T-cell (primary cell): Measurements from ENCODE around the gene SMAD6. TPM values are rescaled to one million over a fixed set of nuclear protein-coding genes. Genes with fewer than 3 reads are reported as not detected.

Source experiments
- ATAC-seq, 4 experiments: fragments of 200-7000 bp in 3 of 4; fragments of 150-1000 bp in 1 of 4; cut with Tn5 transposase; replicated peaks in 1 of 4; 1 replicate in 3 of 4; 2 replicates in 1 of 4; pipeline ENCODE4 v1.10.0; 2021; ENCODE audit warnings: moderate library complexity in 3 of 4, mild to moderate bottlenecking in 2 of 4, moderate number of reproducible peaks in 1 of 4
- CTCF ChIA-PET, 2 donors: fragments of 300-600 bp; sonication (Branson Sonifier 250); formaldehyde crosslinking; loops; one replicate each; lab custom pipeline; 2022; ENCODE audit warnings: antibody characterized with exemption in 2 of 2; lab: Charles Lee
- POLR2A ChIA-PET, 2 donors: fragments of 300-600 bp; sonication (Branson Sonifier 250); formaldehyde crosslinking; loops; one replicate each; lab custom pipeline; 2022; ENCODE audit warnings: antibody characterized with exemption in 2 of 2; lab: Charles Lee
- DNase-seq, 35 experiments: peaks; one replicate each; pipeline versions ENCODE4 v3.0.0 to v3.0.0-alpha.2; 2013 to 2023
- H3K27ac ChIP-seq: one replicate; pipeline ENCODE4 v1.5.1; 2013; ENCODE audit warnings: low read length
- H3K27me3 ChIP-seq, 2 experiments: replicated peaks in 1 of 2; 1 replicate in 1 of 2; 2 replicates in 1 of 2; pipeline versions ENCODE4 v1.6.1 to v1.7.0; 2013; ENCODE audit warnings: low read length in 1 of 2, mixed read lengths in 1 of 2; ENCODE audit not compliant: control insufficient read depth in 2 of 2, insufficient read depth in 2 of 2; ENCODE audit errors: extremely low read depth in 1 of 2
- H3K36me3 ChIP-seq, 2 donors: 1 replicate in 1 of 2; 2 replicates in 1 of 2; pipeline versions ENCODE4 v1.6.1 to v1.7.0; 2013; ENCODE audit warnings: low read length in 1 of 2; ENCODE audit not compliant: control insufficient read depth in 2 of 2, insufficient read depth in 1 of 2; ENCODE audit errors: extremely low read depth in 1 of 2
- H3K4me1 ChIP-seq, 2 experiments: 1 replicate in 1 of 2; 2 replicates in 1 of 2; pipeline versions ENCODE4 v1.6.1 to v1.7.0; 2013; ENCODE audit warnings: low read length in 2 of 2, mixed read lengths in 1 of 2; ENCODE audit not compliant: insufficient read depth in 2 of 2, control insufficient read depth in 1 of 2; ENCODE audit errors: extremely low read depth in 1 of 2
- H3K4me3 ChIP-seq, 2 donors: 1 replicate in 1 of 2; 2 replicates in 1 of 2; pipeline versions ENCODE4 v1.5.1 to v1.7.0; 2013; ENCODE audit warnings: mild to moderate bottlenecking in 2 of 2, low read length in 1 of 2, moderate library complexity in 1 of 2; ENCODE audit not compliant: control insufficient read depth in 1 of 2; ENCODE audit errors: extremely low read depth in 1 of 2
- H3K9me3 ChIP-seq: 2 replicates; pipeline ENCODE4 v1.7.0; 2013
- H3K27ac Mint-ChIP-seq, 2 donors: one replicate each; pipeline ENCODE4 v1.8.0; 2020 to 2021; ENCODE audit warnings: mild to moderate bottlenecking in 2 of 2, mixed read lengths in 2 of 2
- H3K27me3 Mint-ChIP-seq, 2 donors: one replicate each; pipeline ENCODE4 v1.8.0; 2021 to 2022; ENCODE audit warnings: mixed read lengths in 2 of 2
- H3K36me3 Mint-ChIP-seq: one replicate; pipeline ENCODE4 v1.8.0; 2021; ENCODE audit warnings: mixed read lengths
- H3K4me1 Mint-ChIP-seq, 3 donors: one replicate each; pipeline ENCODE4 v1.8.0; 2020 to 2022; ENCODE audit warnings: mixed read lengths in 3 of 3, mild to moderate bottlenecking in 1 of 3
- H3K4me3 Mint-ChIP-seq, 3 donors: one replicate each; pipeline ENCODE4 v1.8.0; 2020 to 2022; ENCODE audit warnings: mild to moderate bottlenecking in 3 of 3, mixed read lengths in 3 of 3, moderate library complexity in 3 of 3
- H3K9me3 Mint-ChIP-seq, 3 donors: one replicate each; pipeline ENCODE4 v1.8.0; 2020 to 2022; ENCODE audit warnings: mixed read lengths in 3 of 3
- WGBS: methylation state at CpG from one replicate; pipeline ENCODE4 v1.1.5; 2013; ENCODE audit warnings: missing lambda C conversion rate; ENCODE audit not compliant: insufficient coverage; 5-methylcytosine and 5-hydroxymethylcytosine counted together
- total RNA-seq, 35 experiments: library from RNA in 6 of 35; stranded (reverse) in 6 of 35; fragments of 120-200 nt in 1 of 35; gene quantifications; one replicate each; pipeline versions ENCODE4 v1.2.1 to v1.2.4 and lab custom pipeline; 2013 to 2026

Gene SMAD6
- total RNA-seq, 5 donors from 2014 or later (not counting 1 experiment from before 2014, with no cell fraction given), result 0.13 to 0.55 (median 0.33) TPM

GRCh38 chr15:66704019-66704802 lies 2.2 kb downstream of the SMAD6 start:
- WGBS, result 1% methylated on average over 23 of the region's 30 CpGs

GRCh38 chr15:66704803-66705153 lies 2.7 kb downstream of the SMAD6 start:
- ATAC-seq, result no peak
- no peak overlapping the region for H3K4me3 ChIP-seq
- peaks cover 8 to 29% of the 10 kb centered on the region in 2 experiments for H3K4me1 ChIP-seq
- peaks cover 14 to 25% of the 10 kb centered on the region in 2 donors for H3K27me3 Mint-ChIP-seq
- WGBS, result no CpG with 5 or more reads among the region's 1 CpG
- H3K4me1 Mint-ChIP-seq, result peaks cover 16 to 24% (median 22%) of the 10 kb centered on the region in 3 donors
- no peaks in the 10 kb centered on the region for H3K9me3 ChIP-seq
- DNase-seq, result no peak
- peak overlapping the region in 1 of 2 donors; percentile 41 for H3K27ac Mint-ChIP-seq
- H3K4me3 Mint-ChIP-seq, result peak overlapping the region; percentile 65 to 79 (median 71)
- ChIA-PET POLR2A (no interaction called here), CTCF (no interaction called here)
- H3K27me3 ChIP-seq, result peaks cover 0 to 34% of the 10 kb centered on the region in 2 experiments
- no peaks in the 10 kb centered on the region for H3K36me3 ChIP-seq
- no peaks in the 10 kb centered on the region for H3K9me3 Mint-ChIP-seq
- no peaks in the 10 kb centered on the region for H3K36me3 Mint-ChIP-seq
- H3K27ac ChIP-seq, result no peak overlapping the region

More at GRCh38 chr15:66704019-66704802, 2.2 kb downstream of the SMAD6 start:
- peaks cover 0 to 34% of the 10 kb centered on the region in 2 experiments for H3K27me3 ChIP-seq
- ATAC-seq, result no peak
- Mint-ChIP-seq H3K27ac (no peak overlapping the region), H3K9me3 (no peaks in the 10 kb centered on the region), H3K4me1 (peaks cover 16 to 24% (median 22%) of the 10 kb centered on the region in 3 donors), H3K4me3 (peak overlapping the region; percentile 65 to 79 (median 71)), H3K27me3 (peaks cover 14 to 25% of the 10 kb centered on the region in 2 donors), H3K36me3 (no peaks in the 10 kb centered on the region)
- ChIA-PET POLR2A (no interaction called here), CTCF (no interaction called here)
- peaks cover 8 to 29% of the 10 kb centered on the region in 2 experiments for H3K4me1 ChIP-seq
- DNase-seq, result peak in 1 of 35 experiments; percentile 24
- no peak overlapping the region for H3K27ac ChIP-seq
- H3K9me3 ChIP-seq, result no peaks in the 10 kb centered on the region
- peak overlapping the region in 1 of 2 donors; percentile 89 for H3K4me3 ChIP-seq
- no peaks in the 10 kb centered on the region for H3K36me3 ChIP-seq

GRCh38 chr15:66705277-66706146 lies 3.5 kb downstream of the SMAD6 start:
- H3K4me3 ChIP-seq, result no peak overlapping the region
- H3K4me1 Mint-ChIP-seq, result peaks cover 12 to 20% (median 18%) of the 10 kb centered on the region in 3 donors
- H3K4me1 ChIP-seq, result peaks cover 6 to 26% of the 10 kb centered on the region in 2 experiments
- no peak for DNase-seq
- no peak overlapping the region for H3K27ac ChIP-seq
- no peaks in the 10 kb centered on the region for H3K9me3 ChIP-seq
- H3K9me3 Mint-ChIP-seq, result no peaks in the 10 kb centered on the region
- no peak overlapping the region for H3K27ac Mint-ChIP-seq
- H3K4me3 Mint-ChIP-seq, result peak overlapping the region in 1 of 3 donors; percentile 2
- POLR2A ChIA-PET, result no interaction called here
- peaks cover 14 to 25% of the 10 kb centered on the region in 2 donors for H3K27me3 Mint-ChIP-seq
- H3K27me3 ChIP-seq, result peaks cover 0 to 34% of the 10 kb centered on the region in 2 experiments
- no peaks in the 10 kb centered on the region for H3K36me3 ChIP-seq
- CTCF ChIA-PET, result no interaction called here
- H3K36me3 Mint-ChIP-seq, result no peaks in the 10 kb centered on the region
- no peak for ATAC-seq
- WGBS, result 90% methylated on average over 4 of the region's 6 CpGs

- Histone ChIP-seq H3K9me3 (no peaks in the 10 kb centered on the region), H3K27ac (no peak overlapping the region), H3K4me1 (peaks cover 6 to 22% of the 10 kb centered on the region in 2 experiments), H3K4me3 (no peak overlapping the region), H3K27me3 (peaks cover 0 to 33% of the 10 kb centered on the region in 2 experiments), H3K36me3 (no peaks in the 10 kb centered on the region)
- Mint-ChIP-seq H3K9me3 (no peaks in the 10 kb centered on the region), H3K27me3 (peaks cover 14 to 25% of the 10 kb centered on the region in 2 donors), H3K36me3 (no peaks in the 10 kb centered on the region), H3K4me3 (no peak overlapping the region), H3K4me1 (peaks cover 11 to 19% (median 16%) of the 10 kb centered on the region in 3 donors), H3K27ac (no peak overlapping the region)
- ATAC-seq (no peak), DNase-seq (no peak)
- 92% methylated on average over 21 of the region's 22 CpGs for WGBS
- ChIA-PET POLR2A (interaction anchor here in 1 of 2 donors (0.6 kb wide), 1 partner anchor 384 kb away, joined by 6 read pairs; no protein-coding TSS in a partner anchor), CTCF (no interaction called here)
These were observed 4.2 kb downstream of the SMAD6 start for GRCh38 chr15:66706225-66706732.

GRCh38 chr15:66706840-66707239 lies 4.8 kb downstream of the SMAD6 start:
- H3K4me3 ChIP-seq, result no peak overlapping the region
- DNase-seq, result no peak
- ChIA-PET CTCF (no interaction called here), POLR2A (interaction anchor here in 1 of 2 donors (0.6 kb wide), 2 partner anchors 9 to 385 kb away, joined by 6 to 14 read pairs; no protein-coding TSS in a partner anchor)
- Mint-ChIP-seq H3K4me3 (no peak overlapping the region), H3K27ac (no peak overlapping the region), H3K9me3 (no peaks in the 10 kb centered on the region), H3K27me3 (peaks cover 14 to 23% of the 10 kb centered on the region in 2 donors), H3K4me1 (peaks cover 10 to 16% (median 13%) of the 10 kb centered on the region in 3 donors), H3K36me3 (no peaks in the 10 kb centered on the region)
- no peaks in the 10 kb centered on the region for H3K9me3 ChIP-seq
- peaks cover 0 to 28% of the 10 kb centered on the region in 2 experiments for H3K27me3 ChIP-seq
- H3K36me3 ChIP-seq, result no peaks in the 10 kb centered on the region
- WGBS, result no CpG with 5 or more reads among the region's 6 CpGs
- H3K4me1 ChIP-seq, result peaks cover 6 to 17% of the 10 kb centered on the region in 2 experiments
- no peak overlapping the region for H3K27ac ChIP-seq
- ATAC-seq, result no peak
